Esophagus squamous epithelium (tissue), 5 donors: ENCODE data around the gene NUDT6. TPM values are rescaled to one million over a fixed set of nuclear protein-coding genes. Genes with fewer than 3 reads are reported as not detected.
"Not testable (repeated sequence)": the region's sequence is repeated elsewhere in the genome, so short reads cannot be mapped to it uniquely, and the experiment has no call there.

Source experiments
- DNase-seq: peaks from one replicate; lab custom pipeline; 2025; lab: John Stamatoyannopoulos, UW
- H3K27ac ChIP-seq, 4 donors: fragments of 200-600 bp; sonication (generic); one replicate each; pipeline ENCODE4 v1.5.1; 2016 to 2019; ENCODE audit warnings: mild to moderate bottlenecking in 1 of 4
- H3K27me3 ChIP-seq, 4 donors: fragments of 200-600 bp; sonication (generic); 1 replicate in 3 of 4; 2 replicates in 1 of 4; pipeline versions ENCODE4 v1.5.1 to v1.6.0; 2017 to 2021; ENCODE audit warnings: antibody characterized with exemption in 1 of 4
- H3K36me3 ChIP-seq, 3 donors: fragments of 200-600 bp; sonication (generic); one replicate each; pipeline ENCODE4 v1.5.1; 2016 to 2019
- H3K4me1 ChIP-seq, 3 donors: fragments of 200-600 bp; sonication (generic); one replicate each; pipeline ENCODE4 v1.5.1; 2017 to 2019
- H3K4me3 ChIP-seq, 4 donors: fragments of 200-600 bp; sonication (generic); 1 replicate in 3 of 4; 2 replicates in 1 of 4; pipeline ENCODE4 v1.5.1; 2016 to 2019; ENCODE audit warnings: mild to moderate bottlenecking in 2 of 4, moderate library complexity in 1 of 4
- H3K9me3 ChIP-seq, 3 donors: fragments of 200-600 bp; sonication (generic); one replicate each; pipeline ENCODE4 v1.5.1; 2016 to 2019
- POLR2A ChIP-seq, 4 donors: fragments of 450-650 bp; IDR thresholded peaks; one replicate each; pipeline ENCODE4 v1.6.1; 2017; ENCODE audit warnings: antibody characterized with exemption in 4 of 4, mild to moderate bottlenecking in 4 of 4, moderate library complexity in 3 of 4
- WGBS, 2 donors: methylation state at CpG; one replicate each; pipeline ENCODE4 v1.1.5; 2018; 5-methylcytosine and 5-hydroxymethylcytosine counted together
- intact Hi-C: fragments of 100-400 bp; cut with DNase I; formaldehyde crosslinking; loops from one replicate; pipeline ENCODE4 v1.15.0; 2022
- total RNA-seq, 4 donors: library from RNA; depleted of rRNA; stranded (reverse); fragments of >200 nt; gene quantifications; one replicate each; pipeline ENCODE4 v1.1.0, GENCODE V29; 2016
- TF ChIP-seq, protein P1 (sequence below), 6 experiments: fragments of 450-650 bp in 4 of 6; fragments of 200-600 bp in 2 of 6; sonication (generic) in 2 of 6; IDR thresholded peaks; one replicate each; pipeline ENCODE4 v1.5.1; 2016 to 2019; ENCODE audit warnings: antibody characterized with exemption in 6 of 6, mild to moderate bottlenecking in 4 of 6, moderate library complexity in 4 of 6
- donor health status: DM: yes; HTN: yes; CAD: no.

The NUDT6 gene
- total RNA-seq, 4 donors from 2014 or later, result 1.8 to 8.8 (median 4.3) TPM

DNA sequence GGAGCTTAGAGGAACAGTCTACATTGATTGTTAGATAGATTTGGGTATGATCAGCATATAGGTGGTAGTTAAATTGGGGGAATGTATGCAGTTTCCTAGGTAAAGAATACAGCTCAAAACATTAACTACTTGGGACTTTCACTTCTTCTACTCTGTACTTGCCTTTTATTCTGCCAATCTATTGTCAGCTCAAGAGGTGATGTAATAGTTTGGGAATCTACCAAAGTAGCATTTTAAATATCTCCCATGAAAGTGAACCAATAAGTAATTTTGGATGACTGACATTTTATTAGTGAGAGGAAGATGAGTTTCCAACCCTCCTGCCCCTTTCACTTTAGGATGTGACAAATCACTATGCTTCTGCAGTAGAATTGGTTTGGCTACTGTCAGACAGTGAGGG, 43.4 kb downstream of the NUDT6 start:
- intact Hi-C loops, result no loop called here
- no peak overlapping the region for H3K4me3 ChIP-seq
- no peaks in the 10 kb centered on the region for H3K9me3 ChIP-seq
- H3K36me3 ChIP-seq, result peaks cover 0 to 5% (median 0%) of the 10 kb centered on the region in 3 donors
- TF ChIP-seq, protein P1, sequence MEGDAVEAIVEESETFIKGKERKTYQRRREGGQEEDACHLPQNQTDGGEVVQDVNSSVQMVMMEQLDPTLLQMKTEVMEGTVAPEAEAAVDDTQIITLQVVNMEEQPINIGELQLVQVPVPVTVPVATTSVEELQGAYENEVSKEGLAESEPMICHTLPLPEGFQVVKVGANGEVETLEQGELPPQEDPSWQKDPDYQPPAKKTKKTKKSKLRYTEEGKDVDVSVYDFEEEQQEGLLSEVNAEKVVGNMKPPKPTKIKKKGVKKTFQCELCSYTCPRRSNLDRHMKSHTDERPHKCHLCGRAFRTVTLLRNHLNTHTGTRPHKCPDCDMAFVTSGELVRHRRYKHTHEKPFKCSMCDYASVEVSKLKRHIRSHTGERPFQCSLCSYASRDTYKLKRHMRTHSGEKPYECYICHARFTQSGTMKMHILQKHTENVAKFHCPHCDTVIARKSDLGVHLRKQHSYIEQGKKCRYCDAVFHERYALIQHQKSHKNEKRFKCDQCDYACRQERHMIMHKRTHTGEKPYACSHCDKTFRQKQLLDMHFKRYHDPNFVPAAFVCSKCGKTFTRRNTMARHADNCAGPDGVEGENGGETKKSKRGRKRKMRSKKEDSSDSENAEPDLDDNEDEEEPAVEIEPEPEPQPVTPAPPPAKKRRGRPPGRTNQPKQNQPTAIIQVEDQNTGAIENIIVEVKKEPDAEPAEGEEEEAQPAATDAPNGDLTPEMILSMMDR (IDR thresholded peaks at IDR 0.05), result no peak
- TF ChIP-seq POLR2A (IDR thresholded peaks at IDR 0.05), result no peak
- no peaks in the 10 kb centered on the region for H3K27me3 ChIP-seq
- H3K27ac ChIP-seq, result no peak overlapping the region
- no peaks in the 10 kb centered on the region for H3K4me1 ChIP-seq
- DNase-seq, result no peak

DNA sequence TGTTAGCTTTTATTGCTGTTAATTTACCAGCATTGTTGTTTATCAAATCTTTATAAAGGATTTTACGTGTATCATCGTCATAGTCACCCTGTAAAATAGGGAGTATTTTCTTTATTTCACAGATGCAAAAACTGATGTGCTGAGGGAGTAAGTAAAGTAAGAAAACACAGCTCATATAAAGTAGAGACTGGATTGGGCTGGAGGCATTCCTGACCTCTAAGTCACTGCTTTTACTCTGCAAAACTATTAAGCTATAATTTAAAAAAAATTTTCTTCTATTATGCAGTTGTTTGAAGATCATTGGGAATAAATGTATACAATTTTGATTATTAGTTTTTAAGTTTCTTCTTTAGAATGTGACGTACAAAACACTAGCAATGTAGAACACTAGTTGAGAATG, 45.9 kb downstream of the NUDT6 start:
- WGBS, 2 donors, result 96% methylated on average over 3 of the region's 3 CpGs
- H3K36me3 ChIP-seq, result no peaks in the 10 kb centered on the region
- no peak for TF ChIP-seq POLR2A (IDR thresholded peaks at IDR 0.05)
- TF ChIP-seq, protein P1 (IDR thresholded peaks at IDR 0.05), result no peak

DNA sequence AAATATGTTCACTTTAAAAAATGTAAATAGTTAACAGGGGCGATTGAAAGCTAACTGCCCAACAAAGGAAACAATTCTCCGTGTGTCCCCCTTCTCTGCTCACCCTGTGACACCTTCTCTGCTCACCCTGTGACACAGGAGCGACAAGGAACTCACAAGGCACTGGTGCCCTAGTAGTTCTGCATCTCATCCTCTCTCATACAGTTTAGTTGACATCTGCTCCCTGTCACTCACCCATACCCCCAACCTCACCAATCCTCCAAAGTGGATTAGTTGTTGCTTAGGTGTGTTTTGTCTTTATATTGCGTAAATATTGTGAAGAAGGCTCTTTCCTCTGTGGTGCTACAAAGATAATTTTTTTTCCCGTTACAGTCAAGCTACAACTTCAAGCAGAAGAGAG, 46.4 kb downstream of the NUDT6 start:
- H3K4me1 ChIP-seq, result no peaks in the 10 kb centered on the region
- no peak for TF ChIP-seq POLR2A (IDR thresholded peaks at IDR 0.05)
- TF ChIP-seq, protein P1 (IDR thresholded peaks at IDR 0.05), result no peak
- intact Hi-C loops, result no loop called here
- H3K27ac ChIP-seq, result no peak overlapping the region
- DNase-seq, result no peak
- no peaks in the 10 kb centered on the region for H3K9me3 ChIP-seq
- H3K4me3 ChIP-seq, result no peak overlapping the region
- H3K36me3 ChIP-seq, result no peaks in the 10 kb centered on the region
- 89 to 90% methylated on average over 5 of the region's 5 CpGs for WGBS, 2 donors
- no peaks in the 10 kb centered on the region for H3K27me3 ChIP-seq

More for the DNA sequence above, 45.9 kb downstream of the NUDT6 start:
- DNase-seq, result no peak
- intact Hi-C loops, result no loop called here
- Histone ChIP-seq H3K4me1 (no peaks in the 10 kb centered on the region), H3K9me3 (no peaks in the 10 kb centered on the region), H3K27me3 (no peaks in the 10 kb centered on the region), H3K4me3 (no peak overlapping the region), H3K27ac (no peak overlapping the region)

DNA sequence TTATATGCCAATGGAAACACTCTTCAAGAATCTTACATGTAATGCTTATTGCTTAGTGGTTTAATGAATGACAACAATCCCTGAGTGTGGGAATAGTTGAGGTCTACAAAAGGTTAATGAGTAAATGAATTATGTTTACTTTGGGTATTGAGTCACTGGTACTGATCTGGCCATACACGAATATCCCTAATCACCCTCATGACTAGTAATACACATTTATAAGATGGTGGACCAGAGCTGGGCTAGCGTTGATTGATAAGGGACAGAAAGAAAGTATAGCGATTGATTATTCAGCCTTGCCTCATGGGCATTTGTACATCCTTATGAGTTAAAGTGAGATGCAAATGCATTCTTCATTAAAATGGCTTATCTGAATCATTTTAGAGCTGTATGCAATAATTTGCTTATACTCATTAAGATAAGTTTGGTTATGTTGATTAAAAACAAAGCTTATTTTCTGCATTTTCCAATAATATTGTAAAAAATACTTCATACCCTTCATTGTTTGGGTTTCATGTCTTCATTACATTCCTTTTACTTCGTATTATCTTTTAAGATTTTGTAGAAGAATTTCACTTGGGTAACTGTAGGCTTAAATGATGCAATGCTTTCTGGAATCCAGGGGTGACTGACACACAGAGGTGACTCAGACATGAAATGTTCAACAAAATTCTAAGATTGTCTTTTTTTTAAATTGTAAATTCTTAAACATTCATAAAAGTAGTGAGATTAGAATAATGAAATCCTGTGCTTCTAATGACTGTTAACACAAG, 48.4 kb downstream of the NUDT6 start:
- Histone ChIP-seq H3K9me3 (no peaks in the 10 kb centered on the region), H3K4me3 (no peak overlapping the region), H3K4me1 (no peaks in the 10 kb centered on the region), H3K27ac (no peak overlapping the region), H3K36me3 (no peaks in the 10 kb centered on the region), H3K27me3 (no peaks in the 10 kb centered on the region)
- DNase-seq, result no peak
- TF ChIP-seq POLR2A (IDR thresholded peaks at IDR 0.05), result no peak
- TF ChIP-seq, protein P1 (IDR thresholded peaks at IDR 0.05), result no peak
- WGBS, 2 donors, result 56 to 64% methylated on average over 4 of the region's 4 CpGs
- intact Hi-C loops, result no loop called here

DNA sequence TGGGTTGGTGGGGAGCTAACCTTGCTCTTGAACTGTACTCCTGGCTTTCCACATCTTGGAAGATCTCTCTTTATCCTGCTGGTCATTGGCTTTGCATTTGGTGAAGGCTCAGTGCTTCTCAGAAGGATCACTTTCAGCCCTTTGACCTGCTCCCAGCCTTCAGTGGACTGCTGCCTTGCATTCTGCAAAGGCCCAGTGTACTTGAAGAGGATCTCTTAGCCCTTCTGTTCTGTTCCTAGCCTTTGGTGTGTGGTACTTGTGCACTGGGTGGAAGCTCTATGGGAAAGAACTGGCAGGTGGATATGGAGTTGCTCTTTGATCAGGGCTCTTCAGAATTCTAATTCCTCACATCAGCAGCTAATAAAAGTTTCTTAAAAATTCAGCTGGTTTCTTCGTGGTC, 49.3 kb downstream of the NUDT6 start:
- intact Hi-C loops, result no loop called here
- Histone ChIP-seq H3K27ac (no peak overlapping the region), H3K4me3 (no peak overlapping the region), H3K4me1 (no peaks in the 10 kb centered on the region), H3K36me3 (no peaks in the 10 kb centered on the region), H3K9me3 (no peaks in the 10 kb centered on the region), H3K27me3 (no peaks in the 10 kb centered on the region)
- TF ChIP-seq POLR2A (IDR thresholded peaks at IDR 0.05), result no peak
- TF ChIP-seq, protein P1 (IDR thresholded peaks at IDR 0.05), result no peak
- WGBS, 2 donors, result 65 to 82% methylated on average over 1 of the region's 1 CpG
- no peak for DNase-seq

DNA sequence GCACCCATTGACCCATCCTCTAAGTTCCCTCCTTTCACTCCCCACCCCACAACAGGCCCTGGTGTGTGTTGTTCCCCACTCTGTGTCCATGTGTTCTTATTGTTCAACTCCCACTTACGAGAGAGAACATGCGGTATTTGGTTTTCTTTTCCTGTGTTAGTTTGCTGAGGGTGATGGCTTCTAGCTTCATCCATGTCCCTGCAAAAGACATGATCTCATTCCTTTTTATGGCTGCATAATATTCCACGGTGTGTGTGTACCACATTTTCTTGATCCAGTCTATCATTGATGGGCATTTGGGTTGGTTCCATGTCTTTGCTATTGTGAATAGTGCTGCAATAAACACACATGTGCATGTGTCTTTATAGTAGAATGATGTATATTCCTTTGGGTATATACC, 54.2 kb downstream of the NUDT6 start:
- H3K27me3 ChIP-seq, H3K36me3 ChIP-seq, H3K9me3 ChIP-seq, H3K4me1 ChIP-seq, intact Hi-C loops, H3K4me3 ChIP-seq, DNase-seq, H3K27ac ChIP-seq: not testable (repeated sequence)
- 93% methylated on average over 3 of the region's 3 CpGs for WGBS, 2 donors
